ENCODE results near the gene MICAL3.

- TF ChIP-seq EP300 (IDR thresholded peaks at IDR 0.05): no peak
- no peak for TF ChIP-seq CTCF (IDR thresholded peaks at IDR 0.05)
These were observed 238.9 kb downstream of the MICAL3 start for GRCh38 chr22:17785185-17786184.
